Activated T-helper 1 cell treated with anti-CD3 and anti-CD28 coated beads, Interleukin-12 subunit alpha, Interleukin-12 subunit beta, Interleukin-2, Interleukin-4 antibody, amounts not matched to agents 30 ng/mL and 10 ng/mL and 1 ng/mL, durations not matched to agents 14 hours and 24 hours and 36 hours (primary cell): ENCODE measurements around the gene G6PC3. TPM values are rescaled to one million over a fixed set of nuclear protein-coding genes. Genes with fewer than 3 reads are reported as not detected.
"Not testable (repeated sequence)": the region's sequence is repeated elsewhere in the genome, so short reads cannot be mapped to it uniquely, and the experiment has no call there.

Experiments used
- DNase-seq: peaks from one replicate; pipeline ENCODE4 v3.0.0; 2021; ENCODE audit warnings: low spot score
- H3K27ac Mint-ChIP-seq: one replicate; pipeline ENCODE4 v1.8.0; 2021; ENCODE audit warnings: mild to moderate bottlenecking, mixed read lengths
- H3K27me3 Mint-ChIP-seq: one replicate; pipeline ENCODE4 v1.8.0; 2022; ENCODE audit warnings: mild to moderate bottlenecking, moderate library complexity, mixed read lengths; ENCODE audit not compliant: insufficient read depth
- H3K36me3 Mint-ChIP-seq: one replicate; pipeline ENCODE4 v1.8.0; 2021; ENCODE audit warnings: low read depth, mixed read lengths
- H3K4me1 Mint-ChIP-seq: one replicate; pipeline ENCODE4 v1.8.0; 2021; ENCODE audit warnings: low read depth, mixed read lengths
- H3K4me3 Mint-ChIP-seq: one replicate; pipeline ENCODE4 v1.8.0; 2021; ENCODE audit warnings: mild to moderate bottlenecking, moderate library complexity, mixed read lengths
- H3K9me3 Mint-ChIP-seq: one replicate; pipeline ENCODE4 v1.8.0; 2021; ENCODE audit warnings: mixed read lengths
- intact Hi-C: fragments of 100-400 bp; cut with micrococcal nuclease; formaldehyde crosslinking; loops from one replicate; pipeline ENCODE4 v1.15.1; 2024
- total RNA-seq: library from RNA; stranded (reverse); gene quantifications from 2 replicates; pipeline ENCODE4 v1.2.3, GENCODE V29; 2022

The G6PC3 gene
- total RNA-seq, 1 donor from 2014 or later = 34.9 TPM

GRCh38 chr17:44118427-44119050 is 48.0 kb downstream of the G6PC3 start:
- no peak overlapping the region for H3K4me3 Mint-ChIP-seq

DNA sequence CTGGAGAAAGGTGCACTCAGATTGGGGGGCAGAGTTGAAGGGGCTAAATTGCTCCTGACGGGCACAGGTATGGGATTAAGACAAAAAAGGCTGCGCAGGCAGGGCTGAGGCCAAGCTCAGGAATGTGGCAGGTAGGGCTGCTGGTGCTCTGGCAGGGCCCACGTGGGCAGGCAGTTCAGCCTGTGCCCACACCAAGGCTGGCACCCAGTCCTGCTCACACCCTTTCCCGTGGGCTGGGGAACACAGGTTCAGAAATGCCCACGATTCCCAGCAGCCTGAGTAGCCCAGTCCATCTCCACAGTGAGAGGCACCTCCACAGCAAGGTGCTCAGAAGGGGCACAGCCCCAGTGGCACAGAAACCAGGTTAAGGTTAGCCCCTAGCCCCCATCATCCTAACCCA is 48.5 kb downstream of the G6PC3 start:
- Mint-ChIP-seq H3K9me3 (no peaks in the 10 kb centered on the region), H3K4me3 (no peak overlapping the region), H3K4me1 (peaks cover 22% of the 10 kb centered on the region), H3K27me3 (peaks cover 12% of the 10 kb centered on the region), H3K36me3 (no peaks in the 10 kb centered on the region), H3K27ac (no peak overlapping the region)
- intact Hi-C loops = no loop called here
- no peak for DNase-seq

More at GRCh38 chr17:44118427-44119050, 48.0 kb downstream of the G6PC3 start:
- Mint-ChIP-seq H3K27ac (no peak overlapping the region), H3K9me3 (no peaks in the 10 kb centered on the region), H3K27me3 (peaks cover 10% of the 10 kb centered on the region), H3K36me3 (no peaks in the 10 kb centered on the region), H3K4me1 (peaks cover 19% of the 10 kb centered on the region)
- DNase-seq = no peak
- intact Hi-C loops = no loop called here

DNA sequence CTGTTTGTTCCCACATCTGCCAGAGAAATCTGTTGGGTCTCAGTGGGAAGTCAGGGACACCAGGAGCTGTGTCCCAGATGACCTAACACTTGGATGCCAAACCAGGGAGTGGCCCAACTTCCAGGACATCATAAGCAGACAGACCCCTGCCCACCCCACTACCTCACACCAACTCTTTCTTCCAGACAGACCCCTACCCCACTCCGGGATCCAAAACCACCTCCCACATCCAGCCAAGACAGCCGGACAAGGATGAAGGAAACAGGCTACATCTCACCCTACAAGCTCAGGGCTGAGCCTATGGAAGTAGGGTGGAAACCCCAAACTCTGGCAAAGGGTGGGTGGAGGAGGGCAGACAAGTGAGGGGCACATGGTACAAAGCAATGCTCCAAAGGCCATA is 49.3 kb downstream of the G6PC3 start:
- Mint-ChIP-seq H3K36me3 (no peaks in the 10 kb centered on the region), H3K27ac (no peak overlapping the region), H3K27me3 (peaks cover 12% of the 10 kb centered on the region), H3K4me1 (peaks cover 25% of the 10 kb centered on the region), H3K4me3 (peak overlapping the region; percentile 33), H3K9me3 (no peaks in the 10 kb centered on the region)
- DNase-seq = no peak
- intact Hi-C loops = loop anchor here (5.0 kb wide), 2 partner anchors 208 to 228 kb away; partner anchors contain the start of gene GRN

DNA sequence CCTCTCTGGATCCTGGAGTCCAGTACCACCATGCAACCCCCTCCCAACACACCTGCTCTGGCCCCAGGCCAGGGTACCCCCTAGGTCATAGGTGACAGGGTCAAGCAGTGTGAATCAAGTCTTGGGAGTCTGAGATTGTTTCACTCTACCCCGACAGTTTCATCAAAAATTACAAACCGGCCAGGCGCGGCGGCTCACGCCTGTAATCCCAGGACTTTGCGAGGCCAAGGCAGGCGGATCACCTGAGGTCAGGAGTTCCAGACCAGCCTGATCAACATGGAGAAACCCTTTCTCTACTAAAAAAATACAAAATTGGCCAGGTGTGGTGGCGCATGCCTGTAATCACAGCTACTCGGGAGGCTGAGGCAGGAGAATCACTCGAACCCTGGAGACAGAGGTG is 49.7 kb downstream of the G6PC3 start:
- H3K4me3 Mint-ChIP-seq, H3K36me3 Mint-ChIP-seq, H3K9me3 Mint-ChIP-seq, H3K27ac Mint-ChIP-seq, DNase-seq: not testable (repeated sequence)
- intact Hi-C loops = loop anchor here (5.0 kb wide), 2 partner anchors 207 to 227 kb away; partner anchors contain the start of gene GRN
- H3K27me3 Mint-ChIP-seq = peaks cover 12% of the 10 kb centered on the region
- peaks cover 25% of the 10 kb centered on the region for H3K4me1 Mint-ChIP-seq

- Mint-ChIP-seq H3K36me3 (no peaks in the 10 kb centered on the region), H3K27ac (no peak overlapping the region), H3K4me1 (peaks cover 25% of the 10 kb centered on the region), H3K4me3 (peak overlapping the region; percentile 89), H3K9me3 (no peaks in the 10 kb centered on the region), H3K27me3 (peaks cover 12% of the 10 kb centered on the region)
- DNase-seq = no peak
- intact Hi-C loops = loop anchor here (5.0 kb wide), 2 partner anchors 206 to 226 kb away; partner anchors contain the start of gene GRN
These were observed 50.5 kb downstream of the G6PC3 start for GRCh38 chr17:44120851-44121605.

DNA sequence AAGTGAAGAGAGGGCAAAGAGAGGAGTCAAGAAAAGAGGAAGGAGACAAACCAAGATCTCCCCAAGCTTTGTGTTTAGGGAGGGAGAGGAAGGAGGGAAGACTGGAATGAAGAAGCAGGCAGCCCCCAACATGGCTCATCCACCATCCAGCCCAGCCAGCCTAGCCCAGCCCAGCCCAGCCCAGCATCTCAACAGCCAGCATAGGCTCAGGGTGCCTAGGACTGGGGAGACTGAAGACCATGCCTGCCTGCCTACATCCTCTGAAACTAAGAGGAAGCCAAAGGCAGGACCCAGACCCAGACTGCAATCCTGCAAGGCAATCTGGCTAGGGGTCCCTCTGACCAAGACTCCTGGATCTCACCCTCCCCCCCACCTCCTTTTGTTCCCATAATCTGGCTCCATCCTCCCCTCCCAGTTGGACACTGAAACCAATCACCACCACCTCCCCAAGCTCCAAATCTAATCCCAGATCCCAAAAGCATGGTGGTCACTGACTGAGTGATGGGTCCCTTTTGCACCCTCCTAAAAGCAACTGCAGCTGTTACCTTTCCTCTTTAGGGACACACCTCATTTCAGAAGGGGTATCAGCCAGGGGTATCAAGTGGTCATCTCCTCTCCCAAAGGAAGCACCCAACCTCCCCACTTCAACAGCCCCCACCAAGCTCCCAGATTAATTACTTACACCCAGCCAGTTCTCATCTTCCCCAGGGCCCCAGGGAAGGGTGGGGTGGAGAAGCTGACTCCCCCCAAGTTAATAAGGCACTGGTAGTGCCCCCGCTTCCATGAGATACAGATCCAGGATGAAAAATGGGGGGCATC is 51.7 kb downstream of the G6PC3 start:
- Mint-ChIP-seq H3K4me3 (peak overlapping the region; percentile 89), H3K9me3 (no peaks in the 10 kb centered on the region), H3K4me1 (peaks cover 25% of the 10 kb centered on the region), H3K36me3 (no peaks in the 10 kb centered on the region), H3K27me3 (peaks cover 12% of the 10 kb centered on the region), H3K27ac (peak overlapping the region; percentile 76)
- no peak for DNase-seq
- intact Hi-C loops = loop anchor here (2.0 to 5.0 kb wide), 5 partner anchors 35 to 225 kb away; partner anchors contain the start of genes GRN and TMEM101

DNA sequence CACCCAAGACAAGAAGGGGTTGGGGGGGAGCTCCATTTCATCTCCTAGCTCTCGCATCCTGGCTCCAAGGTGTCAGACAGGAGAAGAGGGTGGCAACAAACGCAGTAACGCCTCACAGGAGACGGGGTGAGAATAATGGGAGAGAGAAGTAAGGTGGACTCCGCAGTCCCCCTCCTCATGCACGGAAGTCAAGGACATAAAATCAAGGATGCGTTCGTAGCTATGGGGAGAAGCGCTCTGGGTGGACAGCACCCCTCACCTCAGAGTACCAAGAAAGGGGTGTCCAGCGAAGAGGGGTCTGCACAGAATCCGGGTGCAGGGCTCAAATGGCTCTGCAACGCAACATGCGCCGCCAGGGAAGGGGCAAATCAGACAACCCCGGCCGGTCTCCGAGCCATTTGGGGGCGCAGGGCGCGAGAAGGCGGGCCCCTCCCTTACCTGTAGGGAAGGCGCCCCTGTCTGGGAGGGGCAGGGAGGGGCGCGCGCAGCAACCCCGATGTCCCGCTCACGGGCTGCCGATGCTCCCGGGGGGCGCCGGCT is 52.4 kb downstream of the G6PC3 start:
- intact Hi-C loops = loop anchor here (1.0 to 5.0 kb wide), 9 partner anchors 18 to 224 kb away; partner anchors contain the start of genes G6PC3, GRN, HROB and LSM12
- Mint-ChIP-seq H3K4me3 (peak overlapping the region; percentile 89), H3K9me3 (no peaks in the 10 kb centered on the region), H3K4me1 (peaks cover 25% of the 10 kb centered on the region), H3K36me3 (no peaks in the 10 kb centered on the region), H3K27ac (peak overlapping the region; percentile 76), H3K27me3 (peaks cover 12% of the 10 kb centered on the region)
- no peak for DNase-seq

DNA sequence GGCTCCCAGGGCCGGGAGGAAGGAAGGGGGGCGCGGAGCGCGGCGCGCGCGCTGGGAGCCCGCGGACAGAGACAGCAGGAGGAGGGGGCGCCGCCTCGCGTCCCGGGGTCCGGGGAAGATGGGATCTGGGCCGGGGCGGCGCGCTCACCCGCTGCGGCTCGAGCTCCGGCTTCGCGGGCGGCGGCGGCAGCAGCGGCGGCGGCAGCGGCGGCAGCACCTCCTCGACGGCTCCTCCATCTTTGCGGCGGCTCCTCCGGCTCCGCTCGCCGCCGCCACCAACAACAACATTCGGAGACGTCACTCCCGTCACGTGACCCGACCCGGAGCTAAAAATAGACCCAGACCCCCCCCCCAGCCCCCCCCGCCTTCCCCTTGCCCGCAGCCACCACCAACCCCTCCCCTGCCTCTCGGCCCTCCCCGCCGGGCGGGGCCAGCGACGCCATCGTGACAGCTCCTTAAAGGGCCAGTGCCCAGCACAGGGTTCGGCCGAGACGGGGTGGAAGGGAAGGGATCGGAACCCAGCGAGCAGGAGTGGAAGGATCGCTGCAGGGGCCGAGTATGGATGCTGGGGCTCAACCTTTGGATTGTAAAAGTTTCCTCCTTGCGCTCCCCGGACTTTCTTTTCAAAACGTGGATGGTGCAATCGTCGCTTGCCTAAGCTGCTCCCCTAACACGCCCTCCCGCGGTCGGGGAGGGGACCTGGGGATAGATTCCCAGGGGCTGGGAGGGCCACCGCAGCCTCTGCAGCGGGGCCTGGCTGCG is 53.0 kb downstream of the G6PC3 start, which contains the start of gene HDAC5:
HDAC5 (minus strand) TSS at position 286 of the 762 bp plus-strand sequence. CDS start 6,126 bp downstream, outside the sequence.
- intact Hi-C loops = loop anchor here (1.0 to 5.0 kb wide), 9 partner anchors 18 to 224 kb away; partner anchors contain the start of genes G6PC3, GRN, HROB and LSM12
- H3K4me3 Mint-ChIP-seq = peak within 1 kb of the TSS; percentile 91
- H3K27me3 Mint-ChIP-seq = peaks cover 12% of the 10 kb centered on the region
- H3K9me3 Mint-ChIP-seq = no peaks in the 10 kb centered on the region
- no peaks in the 10 kb centered on the region for H3K36me3 Mint-ChIP-seq
- H3K4me1 Mint-ChIP-seq = peaks cover 25% of the 10 kb centered on the region
- peak within 1 kb of the TSS; percentile 96 for H3K27ac Mint-ChIP-seq
- peak; percentile 92 for DNase-seq

- no peaks in the 10 kb centered on the region for H3K9me3 Mint-ChIP-seq
- peaks cover 25% of the 10 kb centered on the region for H3K4me1 Mint-ChIP-seq
- intact Hi-C loops = loop anchor here (5.0 kb wide), 2 partner anchors 203 to 223 kb away; partner anchors contain the start of gene GRN
- H3K27ac Mint-ChIP-seq = peak overlapping the region; percentile 96
- H3K36me3 Mint-ChIP-seq = no peaks in the 10 kb centered on the region
- peaks cover 12% of the 10 kb centered on the region for H3K27me3 Mint-ChIP-seq
- no peak for DNase-seq
- peak overlapping the region; percentile 91 for H3K4me3 Mint-ChIP-seq
These were observed 53.5 kb downstream of the G6PC3 start for GRCh38 chr17:44124118-44124438.
